SU-DHL-6 (cell line): ENCODE measurements around the gene ZCCHC7.

Experiments
- H2AFZ ChIP-seq: fragments of 200-600 bp; sonication (generic); 2 replicates; pipeline ENCODE4 v1.6.1; 2014; ENCODE audit warnings: low read depth, mild to moderate bottlenecking, moderate library complexity, mixed read lengths, antibody characterized with exemption, low read length; ENCODE audit not compliant: severe bottlenecking
- H3F3A ChIP-seq: fragments of 200-600 bp; shearing (Covaris generic); 2 replicates; pipeline ENCODE4 v1.6.0; 2016; ENCODE audit warnings: antibody characterized with exemption, mild to moderate bottlenecking; ENCODE audit not compliant: insufficient read depth
- H3K27ac ChIP-seq: fragments of 200-600 bp; sonication (generic); 2 replicates; pipeline ENCODE4 v1.5.1; 2016; ENCODE audit warnings: low read depth, mild to moderate bottlenecking, low read length, moderate library complexity, mixed read lengths
- H3K27me3 ChIP-seq: fragments of 200-600 bp; sonication (generic), shearing (Covaris generic); 2 replicates; pipeline ENCODE4 v1.6.0; 2014; ENCODE audit warnings: mild to moderate bottlenecking, low read length
- H3K36me3 ChIP-seq: fragments of 200-600 bp; sonication (generic); 2 replicates; pipeline ENCODE4 v1.6.1; 2014; ENCODE audit warnings: mild to moderate bottlenecking, low read length, mixed read lengths
- H3K4me2 ChIP-seq: fragments of 300-600, 200-600 bp; shearing (Covaris generic), sonication (generic); 2 replicates; pipeline ENCODE4 v1.6.0; 2014; ENCODE audit warnings: low read length, low read depth, mild to moderate bottlenecking; ENCODE audit not compliant: poor library complexity, severe bottlenecking
- H3K4me3 ChIP-seq: fragments of 200-600 bp; sonication (generic); 2 replicates; pipeline ENCODE4 v1.5.1; 2014; ENCODE audit warnings: antibody characterized with exemption, low read length, mild to moderate bottlenecking, mixed read lengths; ENCODE audit not compliant: insufficient read depth, poor library complexity, severe bottlenecking
- H3K79me2 ChIP-seq: fragments of 200-600 bp; sonication (generic); 2 replicates; pipeline ENCODE4 v1.6.1; 2014; ENCODE audit warnings: mild to moderate bottlenecking, low read length, moderate library complexity; ENCODE audit not compliant: insufficient read depth
- H3K9ac ChIP-seq: fragments of 200-600 bp; sonication (generic); 2 replicates; pipeline ENCODE4 v1.7.0; 2014; ENCODE audit warnings: mild to moderate bottlenecking, low read length
- H3K9me2 ChIP-seq: fragments of 200-600 bp; sonication (generic); replicated peaks from 2 replicates; pipeline ENCODE4 v1.6.1; 2014; ENCODE audit warnings: low read length; ENCODE audit not compliant: insufficient read depth
- H3K9me3 ChIP-seq: fragments of 200-600 bp; sonication (generic); 2 replicates; pipeline ENCODE4 v1.6.1; 2014; ENCODE audit warnings: low read length, mixed read lengths; ENCODE audit not compliant: insufficient read depth
- H4K20me1 ChIP-seq: fragments of 200-600 bp; sonication (generic); 2 replicates; pipeline ENCODE4 v1.6.1; 2014; ENCODE audit warnings: low read depth, mild to moderate bottlenecking, antibody characterized with exemption, low read length, moderate library complexity, mixed read lengths
- EZH2phosphoT487 ChIP-seq: fragments of 200-600 bp; sonication (generic), shearing (Covaris generic); conservative IDR thresholded peaks from 2 replicates; pipeline ENCODE4 v1.6.1; 2018; ENCODE audit warnings: mild to moderate bottlenecking, antibody characterized with exemption, low read length, moderate library complexity, mixed read lengths
- TF ChIP-seq, protein P1 (sequence below): fragments of 200-600 bp; sonication (generic); IDR thresholded peaks from one replicate; pipeline ENCODE4 v1.5.1; 2017; ENCODE audit warnings: antibody characterized with exemption, mild to moderate bottlenecking, low read length, moderate library complexity; ENCODE audit not compliant: insufficient read depth, poor library complexity, severe bottlenecking

The ZCCHC7 gene

GRCh38 chr9:37192803-37193202 is 72.4 kb downstream of the ZCCHC7 start:
- Histone ChIP-seq H2AFZ (no peak overlapping the region), H3K27ac (peak overlapping the region; percentile 97), H3K9me2 (no peaks in the 10 kb centered on the region), H4K20me1 (no peaks in the 10 kb centered on the region), H3F3A (peaks cover 83% of the 10 kb centered on the region), H3K4me2 (peak overlapping the region; percentile 22), H3K4me3 (no peak overlapping the region), H3K9me3 (no peaks in the 10 kb centered on the region), H3K79me2 (peaks cover 17% of the 10 kb centered on the region; the same call in 1 of the 2 replicates), H3K27me3 (no peaks in the 10 kb centered on the region), H3K36me3 (peaks cover 15% of the 10 kb centered on the region), H3K9ac (no peak overlapping the region)
- TF ChIP-seq EZH2phosphoT487 = no peak
- TF ChIP-seq, protein P1, sequence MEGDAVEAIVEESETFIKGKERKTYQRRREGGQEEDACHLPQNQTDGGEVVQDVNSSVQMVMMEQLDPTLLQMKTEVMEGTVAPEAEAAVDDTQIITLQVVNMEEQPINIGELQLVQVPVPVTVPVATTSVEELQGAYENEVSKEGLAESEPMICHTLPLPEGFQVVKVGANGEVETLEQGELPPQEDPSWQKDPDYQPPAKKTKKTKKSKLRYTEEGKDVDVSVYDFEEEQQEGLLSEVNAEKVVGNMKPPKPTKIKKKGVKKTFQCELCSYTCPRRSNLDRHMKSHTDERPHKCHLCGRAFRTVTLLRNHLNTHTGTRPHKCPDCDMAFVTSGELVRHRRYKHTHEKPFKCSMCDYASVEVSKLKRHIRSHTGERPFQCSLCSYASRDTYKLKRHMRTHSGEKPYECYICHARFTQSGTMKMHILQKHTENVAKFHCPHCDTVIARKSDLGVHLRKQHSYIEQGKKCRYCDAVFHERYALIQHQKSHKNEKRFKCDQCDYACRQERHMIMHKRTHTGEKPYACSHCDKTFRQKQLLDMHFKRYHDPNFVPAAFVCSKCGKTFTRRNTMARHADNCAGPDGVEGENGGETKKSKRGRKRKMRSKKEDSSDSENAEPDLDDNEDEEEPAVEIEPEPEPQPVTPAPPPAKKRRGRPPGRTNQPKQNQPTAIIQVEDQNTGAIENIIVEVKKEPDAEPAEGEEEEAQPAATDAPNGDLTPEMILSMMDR = no peak

DNA sequence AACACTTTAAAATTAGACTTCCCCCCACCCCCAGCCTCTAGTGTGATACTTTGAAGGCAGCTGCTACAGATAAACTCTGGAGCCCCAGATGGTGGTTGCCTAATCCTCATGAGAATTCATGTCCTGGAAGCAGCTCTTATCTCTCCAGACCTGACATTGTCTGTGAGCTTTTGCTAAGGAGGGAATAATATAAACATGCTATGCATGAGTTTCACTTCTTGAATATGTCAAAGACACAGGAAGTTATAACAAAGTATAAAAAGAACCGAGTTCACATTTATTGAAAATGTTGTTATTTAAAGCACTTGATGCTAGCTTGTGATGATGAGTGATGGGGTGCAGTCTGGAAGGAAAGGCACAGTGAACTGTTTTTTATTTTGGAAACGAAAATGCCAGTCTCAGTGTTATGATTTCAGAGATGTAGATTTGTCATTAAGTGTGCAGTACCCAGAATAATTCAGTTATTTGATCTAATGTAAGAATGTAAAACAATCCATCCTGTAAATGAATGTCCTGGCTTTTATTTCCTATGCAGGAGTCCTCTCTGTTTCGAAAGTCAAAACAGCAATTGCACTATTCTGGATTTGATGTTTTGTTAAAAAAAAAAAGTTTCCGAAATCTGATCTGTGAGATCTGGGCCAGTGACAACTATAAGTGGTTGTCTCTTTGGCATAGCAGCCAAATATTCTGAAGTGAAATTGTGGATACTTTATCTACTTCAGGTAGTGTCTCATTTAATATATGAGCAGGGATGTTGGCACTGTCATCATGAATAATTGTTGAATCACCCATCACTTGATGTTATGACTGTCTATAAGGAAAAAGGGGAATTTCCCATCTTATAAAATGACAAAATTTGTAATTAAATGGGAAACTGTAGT is 77.0 kb downstream of the ZCCHC7 start:
- no peaks in the 10 kb centered on the region for H4K20me1 ChIP-seq
- peaks cover 89% of the 10 kb centered on the region for H3F3A ChIP-seq
- H3K4me3 ChIP-seq = peak overlapping the region; percentile 14
- peak overlapping the region; percentile 59 for H3K9ac ChIP-seq
- no peak overlapping the region for H2AFZ ChIP-seq
- no peaks in the 10 kb centered on the region for H3K9me2 ChIP-seq
- H3K4me2 ChIP-seq = peak overlapping the region; percentile 82
- peaks cover 37% of the 10 kb centered on the region for H3K79me2 ChIP-seq
- H3K36me3 ChIP-seq = peaks cover 28% of the 10 kb centered on the region
- no peaks in the 10 kb centered on the region for H3K27me3 ChIP-seq
- H3K9me3 ChIP-seq = no peaks in the 10 kb centered on the region
- H3K27ac ChIP-seq = peak overlapping the region; percentile 97
- TF ChIP-seq, protein P1 = no peak

DNA sequence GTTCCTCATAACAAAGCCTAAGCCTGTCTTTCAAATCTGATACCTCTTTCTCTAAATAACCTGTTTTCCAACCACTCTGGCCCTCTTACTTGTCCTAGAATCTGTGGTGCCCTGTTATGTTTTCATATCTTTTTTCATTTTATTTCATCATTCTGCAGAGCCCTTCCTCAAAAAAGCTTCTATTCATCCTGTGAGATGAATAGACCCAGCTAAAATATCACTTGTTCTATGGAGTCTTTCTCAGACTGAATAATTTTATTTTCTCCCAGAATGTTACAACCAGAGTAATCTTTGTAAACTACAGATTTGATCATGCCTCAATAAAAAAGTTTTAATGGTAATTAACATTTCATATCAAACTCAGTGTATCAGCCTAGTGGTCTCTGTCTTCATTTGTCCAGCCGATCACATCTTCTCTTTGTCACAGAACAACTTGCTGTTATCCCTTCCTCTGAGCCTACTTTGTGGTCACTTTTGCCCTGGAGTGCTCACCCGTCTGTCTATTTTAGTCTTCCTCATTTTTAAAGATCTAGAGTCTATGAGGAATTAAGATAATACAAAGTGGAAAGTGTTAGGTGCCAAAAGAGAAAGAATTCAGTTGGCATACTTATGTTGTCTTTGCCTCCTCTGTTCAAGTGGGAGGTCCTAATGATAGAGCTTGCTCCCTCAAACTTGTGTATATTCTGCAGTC is 77.8 kb downstream of the ZCCHC7 start:
- H3K4me3 ChIP-seq = peak overlapping the region; percentile 14
- H4K20me1 ChIP-seq = no peaks in the 10 kb centered on the region
- no peak overlapping the region for H2AFZ ChIP-seq
- H3K4me2 ChIP-seq = peak overlapping the region; percentile 82
- H3K9ac ChIP-seq = peak overlapping the region; percentile 59
- H3K27ac ChIP-seq = peak overlapping the region; percentile 97
- H3F3A ChIP-seq = peaks cover 81% of the 10 kb centered on the region
- H3K79me2 ChIP-seq = peaks cover 38% of the 10 kb centered on the region
- no peak for TF ChIP-seq EZH2phosphoT487
- TF ChIP-seq, protein P1 = no peak
- no peaks in the 10 kb centered on the region for H3K9me2 ChIP-seq
- H3K9me3 ChIP-seq = no peaks in the 10 kb centered on the region; the same call in 1 of the 2 replicates
- no peaks in the 10 kb centered on the region for H3K27me3 ChIP-seq
- peaks cover 31% of the 10 kb centered on the region for H3K36me3 ChIP-seq
